VCaP (cell line): ENCODE results near the gene CEBPA.
"Not testable (repeated sequence)": the region's sequence is repeated elsewhere in the genome, so short reads cannot be mapped to it uniquely, and the experiment has no call there.

Experiments used
- H3K27ac ChIP-seq: fragments of 450-650 bp; 2 replicates; pipeline ENCODE4 v1.5.1; 2017
- CTCF ChIP-seq: fragments of 450-650 bp; conservative IDR thresholded peaks from 2 replicates; pipeline ENCODE4 v1.5.1; 2017; ENCODE audit warnings: mild to moderate bottlenecking, moderate library complexity

CEBPA gene

GRCh38 chr19:33323093-33323820 is 20.9 kb upstream of the CEBPA start:
- no peak for TF ChIP-seq CTCF
- no peak overlapping the region for H3K27ac ChIP-seq

GRCh38 chr19:33320636-33321035 is 18.3 kb upstream of the CEBPA start:
- TF ChIP-seq CTCF: no peak

GRCh38 chr19:33317991-33318390 is 15.7 kb upstream of the CEBPA start:
- H3K27ac ChIP-seq: not testable (repeated sequence)

More at GRCh38 chr19:33320636-33321035, 18.3 kb upstream of the CEBPA start:
- H3K27ac ChIP-seq: no peak overlapping the region

GRCh38 chr19:33317517-33317916 is 15.2 kb upstream of the CEBPA start:
- TF ChIP-seq CTCF: no peak
- no peak overlapping the region for H3K27ac ChIP-seq

GRCh38 chr19:33316541-33317264 is 14.4 kb upstream of the CEBPA start:
- TF ChIP-seq CTCF: no peak
- no peak overlapping the region for H3K27ac ChIP-seq

- not testable (repeated sequence) for H3K27ac ChIP-seq
These were observed 10.5 kb upstream of the CEBPA start for GRCh38 chr19:33312808-33313207.

GRCh38 chr19:33312065-33312464 is 9.7 kb upstream of the CEBPA start:
- no peak for TF ChIP-seq CTCF
- peak overlapping the region; percentile 97 for H3K27ac ChIP-seq

GRCh38 chr19:33311326-33311682 is 9.0 kb upstream of the CEBPA start:
- peak overlapping the region; percentile 97 for H3K27ac ChIP-seq
- TF ChIP-seq CTCF: no peak; the same call in 1 of the 2 replicates
